A673 (cell line): Measurements from ENCODE around the gene BCAS1. TPM values are rescaled to one million over a fixed set of nuclear protein-coding genes. Genes with fewer than 3 reads are reported as not detected.
A peak's percentile ranks its signal among the peaks of the same experiment; 100 is the strongest.

Source experiments
- BruUV-seq: library from RNA; stranded (reverse); fragments of 400-500 nt; replicated peaks from 2 replicates; lab custom pipeline; 2021; lab: Mats Ljungman, UMichigan
- CTCF ChIA-PET: fragments of 300-600 bp; sonication (Branson Sonifier 250); formaldehyde crosslinking; loops from one replicate; lab custom pipeline; 2022; ENCODE audit warnings: antibody characterized with exemption; lab: Charles Lee
- POLR2A ChIA-PET: fragments of 300-600 bp; sonication (Branson Sonifier 250); formaldehyde crosslinking; loops from one replicate; lab custom pipeline; 2022; ENCODE audit warnings: antibody characterized with exemption; ENCODE audit not compliant: low non-redundant PET; lab: Charles Lee
- DNase-seq: peaks from one replicate; pipeline ENCODE4 v3.0.0-alpha.2; 2015; ENCODE audit warnings: low spot score
- H3K27ac ChIP-seq: fragments of 200-600 bp; sonication (generic); 2 replicates; pipeline ENCODE4 v1.5.1; 2016; ENCODE audit warnings: mixed run types, low read depth, mild to moderate bottlenecking, mixed read lengths, antibody characterized with exemption, low read length; ENCODE audit not compliant: poor library complexity, severe bottlenecking
- H3K27me3 ChIP-seq: fragments of 200-600 bp; sonication (generic); replicated peaks from 2 replicates; pipeline ENCODE4 v1.6.1; 2017; ENCODE audit warnings: mixed run types, low read depth, mild to moderate bottlenecking, mixed read lengths, antibody characterized with exemption, low read length; ENCODE audit not compliant: insufficient read depth, poor library complexity
- H3K36me3 ChIP-seq: fragments of 200-600 bp; sonication (generic); 2 replicates; pipeline ENCODE4 v1.6.1; 2016; ENCODE audit warnings: mixed run types, mild to moderate bottlenecking, mixed read lengths, antibody characterized with exemption, low read length; ENCODE audit not compliant: insufficient read depth, poor library complexity, severe bottlenecking
- H3K4me1 ChIP-seq: fragments of 200-600 bp; sonication (generic); 2 replicates; pipeline ENCODE4 v1.6.1; 2017; ENCODE audit warnings: mixed run types, mild to moderate bottlenecking, mixed read lengths, antibody characterized with exemption, low read length; ENCODE audit not compliant: insufficient read depth, poor library complexity, severe bottlenecking
- H3K4me3 ChIP-seq: fragments of 200-600 bp; sonication (generic); 2 replicates; pipeline ENCODE4 v1.5.1; 2016; ENCODE audit warnings: low read depth, mixed run types, mild to moderate bottlenecking, mixed read lengths, low read length; ENCODE audit not compliant: poor library complexity, severe bottlenecking
- H3K9me3 ChIP-seq: fragments of 200-600 bp; sonication (generic); 2 replicates; pipeline ENCODE4 v1.6.1; 2016; ENCODE audit warnings: mixed run types, low read depth, mild to moderate bottlenecking, mixed read lengths, antibody characterized with exemption, low read length; ENCODE audit not compliant: poor library complexity, severe bottlenecking
- EZH2 ChIP-seq: fragments of 200-600 bp; sonication (generic); IDR thresholded peaks from 2 replicates; pipeline ENCODE4 v1.6.1; 2017; ENCODE audit warnings: borderline replicate concordance, low read depth, mild to moderate bottlenecking, mixed read lengths, antibody characterized with exemption, low read length; ENCODE audit not compliant: poor library complexity, severe bottlenecking
- intact Hi-C: fragments of 100-400 bp; cut with micrococcal nuclease; formaldehyde crosslinking; loops from one replicate; pipeline ENCODE4 v1.10.0; 2022; ENCODE audit not compliant: unreplicated experiment
- total RNA-seq: library from RNA; stranded (reverse); gene quantifications from 2 replicates; pipeline ENCODE4 v1.2.3, GENCODE V29; 2021
- TF ChIP-seq, protein P1 (sequence below): fragments of 300-800, 200-600 bp; sonication (generic); conservative IDR thresholded peaks from 2 replicates; pipeline ENCODE4 v1.5.1; 2017; ENCODE audit warnings: low read depth, mild to moderate bottlenecking, antibody characterized with exemption, low read length, moderate library complexity, mixed read lengths

The BCAS1 gene
- total RNA-seq, 1 experiment from 2014 or later: 1.4 TPM

DNA sequence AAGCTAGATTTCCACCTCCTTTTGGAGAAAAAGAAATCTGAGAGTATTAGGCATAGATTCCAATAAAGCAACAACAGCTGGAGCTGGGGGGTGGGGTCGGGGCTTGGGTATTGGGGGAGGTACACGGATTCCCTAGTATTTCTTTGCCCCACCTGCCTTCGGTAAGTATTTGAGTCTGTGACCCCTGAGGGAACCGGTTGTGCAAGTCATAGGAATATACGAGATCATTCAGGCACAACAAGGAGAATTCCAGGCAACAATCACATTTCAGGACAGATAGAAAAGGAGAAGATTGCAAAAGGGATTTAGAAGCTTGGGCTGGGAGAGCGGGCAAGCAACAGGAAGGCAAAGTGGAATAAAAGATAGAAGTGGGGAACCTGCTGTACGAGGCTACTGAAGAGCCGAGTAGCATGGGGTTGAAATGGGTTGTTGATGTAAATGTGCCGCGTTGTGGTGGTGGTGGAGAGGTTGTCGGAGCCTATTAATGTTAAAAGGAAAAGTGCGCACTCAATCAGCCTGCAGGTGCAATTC is 148.9 kb downstream of the BCAS1 start:
- ChIA-PET POLR2A (no interaction called here), CTCF (interaction anchor here (0.6 kb wide), 1 partner anchor 56 kb away, joined by 4 read pairs; no protein-coding TSS in a partner anchor)
- H3K4me3 ChIP-seq: no peak overlapping the region
- TF ChIP-seq, protein P1, sequence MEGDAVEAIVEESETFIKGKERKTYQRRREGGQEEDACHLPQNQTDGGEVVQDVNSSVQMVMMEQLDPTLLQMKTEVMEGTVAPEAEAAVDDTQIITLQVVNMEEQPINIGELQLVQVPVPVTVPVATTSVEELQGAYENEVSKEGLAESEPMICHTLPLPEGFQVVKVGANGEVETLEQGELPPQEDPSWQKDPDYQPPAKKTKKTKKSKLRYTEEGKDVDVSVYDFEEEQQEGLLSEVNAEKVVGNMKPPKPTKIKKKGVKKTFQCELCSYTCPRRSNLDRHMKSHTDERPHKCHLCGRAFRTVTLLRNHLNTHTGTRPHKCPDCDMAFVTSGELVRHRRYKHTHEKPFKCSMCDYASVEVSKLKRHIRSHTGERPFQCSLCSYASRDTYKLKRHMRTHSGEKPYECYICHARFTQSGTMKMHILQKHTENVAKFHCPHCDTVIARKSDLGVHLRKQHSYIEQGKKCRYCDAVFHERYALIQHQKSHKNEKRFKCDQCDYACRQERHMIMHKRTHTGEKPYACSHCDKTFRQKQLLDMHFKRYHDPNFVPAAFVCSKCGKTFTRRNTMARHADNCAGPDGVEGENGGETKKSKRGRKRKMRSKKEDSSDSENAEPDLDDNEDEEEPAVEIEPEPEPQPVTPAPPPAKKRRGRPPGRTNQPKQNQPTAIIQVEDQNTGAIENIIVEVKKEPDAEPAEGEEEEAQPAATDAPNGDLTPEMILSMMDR: no peak
- no peak for TF ChIP-seq EZH2
- peak overlapping the region; percentile 47 for H3K27ac ChIP-seq
- peaks cover 59% of the 10 kb centered on the region for H3K4me1 ChIP-seq
- H3K9me3 ChIP-seq: no peaks in the 10 kb centered on the region
- BruUV-seq: no TSS peak
- no peaks in the 10 kb centered on the region for H3K36me3 ChIP-seq
- no peaks in the 10 kb centered on the region for H3K27me3 ChIP-seq
- intact Hi-C loops: no loop called here
- no peak for DNase-seq

DNA sequence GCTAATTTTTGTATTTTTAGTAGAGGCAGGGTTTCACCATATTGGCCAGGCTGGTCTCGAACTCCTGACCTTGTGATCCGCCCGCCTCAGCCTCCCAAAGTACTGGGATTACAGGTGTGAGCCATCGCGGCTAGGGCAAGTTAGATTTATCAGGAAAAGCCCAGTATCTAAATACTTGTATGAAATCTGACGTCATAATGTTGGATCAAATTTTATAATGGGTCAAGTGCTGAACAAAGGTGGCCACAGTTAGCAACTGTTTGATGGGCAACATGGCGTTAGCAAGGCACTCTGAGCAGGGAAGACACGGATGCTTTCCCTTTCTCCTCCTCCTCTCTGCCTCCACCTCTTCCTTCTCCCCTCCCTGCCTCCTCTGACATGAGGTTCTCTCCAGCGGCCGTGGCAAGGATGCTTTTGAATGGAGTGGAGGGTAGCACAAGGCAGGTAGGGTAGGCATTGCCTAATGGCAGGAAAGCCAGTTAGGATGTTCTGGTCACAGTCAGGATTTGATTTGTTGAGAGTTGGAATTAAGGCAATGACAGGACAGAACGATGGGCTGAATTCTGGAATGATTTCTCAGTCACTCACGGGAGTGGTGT is 149.6 kb downstream of the BCAS1 start:
- TF ChIP-seq, protein P1: no peak
- no peak for TF ChIP-seq EZH2
- H3K4me3 ChIP-seq: no peak overlapping the region
- ChIA-PET CTCF (no interaction called here), POLR2A (interaction anchor here (0.7 kb wide), 1 partner anchor 71 kb away, joined by 5 read pairs; no protein-coding TSS in a partner anchor)
- H3K36me3 ChIP-seq: no peaks in the 10 kb centered on the region
- peaks cover 59% of the 10 kb centered on the region for H3K4me1 ChIP-seq
- H3K27ac ChIP-seq: peak overlapping the region; percentile 47
- no peaks in the 10 kb centered on the region for H3K27me3 ChIP-seq
- H3K9me3 ChIP-seq: no peaks in the 10 kb centered on the region
- intact Hi-C loops: no loop called here
- DNase-seq: no peak
- BruUV-seq: no TSS peak

DNA sequence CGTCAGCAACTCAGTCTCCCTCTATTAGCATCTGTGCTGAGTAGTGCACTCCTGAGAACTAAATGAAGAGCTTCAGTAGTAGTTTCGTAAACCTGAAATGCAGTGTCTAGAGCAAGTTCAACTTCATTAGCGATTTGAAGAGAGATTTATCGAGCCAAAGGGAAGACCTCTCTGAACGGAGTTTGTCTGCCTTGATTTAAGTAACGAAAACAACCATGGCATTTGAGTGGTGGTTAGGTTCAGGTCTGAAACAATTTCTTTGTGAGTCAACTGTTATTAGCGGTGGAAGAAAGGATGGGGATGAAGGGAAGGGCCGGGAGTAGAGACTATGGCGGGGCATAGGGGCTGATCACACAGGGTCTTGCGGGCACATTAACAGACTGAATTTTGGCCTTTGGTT is 150.5 kb downstream of the BCAS1 start:
- H3K9me3 ChIP-seq: no peaks in the 10 kb centered on the region
- H3K27me3 ChIP-seq: no peaks in the 10 kb centered on the region
- H3K36me3 ChIP-seq: no peaks in the 10 kb centered on the region
- no peak for DNase-seq
- peaks cover 63% of the 10 kb centered on the region for H3K4me1 ChIP-seq
- intact Hi-C loops: loop anchor here (5.0 to 10.0 kb wide), 3 partner anchors 53 to 328 kb away; partner anchors contain the start of gene ZNF217
- ChIA-PET CTCF (interaction anchor here (0.5 kb wide), 1 partner anchor 9 kb away, joined by 5 read pairs; no protein-coding TSS in a partner anchor), POLR2A (no interaction called here)
- no peak overlapping the region for H3K27ac ChIP-seq
- BruUV-seq: no TSS peak
- H3K4me3 ChIP-seq: no peak overlapping the region
- TF ChIP-seq, protein P1: no peak
- no peak for TF ChIP-seq EZH2
